ENCODE measurements around the gene MOK. TPM values are rescaled to one million over a fixed set of nuclear protein-coding genes. Genes with fewer than 3 reads are reported as not detected.

Gene MOK
- total RNA-seq, 1 donor from 2014 or later = 38.7 TPM

DNA sequence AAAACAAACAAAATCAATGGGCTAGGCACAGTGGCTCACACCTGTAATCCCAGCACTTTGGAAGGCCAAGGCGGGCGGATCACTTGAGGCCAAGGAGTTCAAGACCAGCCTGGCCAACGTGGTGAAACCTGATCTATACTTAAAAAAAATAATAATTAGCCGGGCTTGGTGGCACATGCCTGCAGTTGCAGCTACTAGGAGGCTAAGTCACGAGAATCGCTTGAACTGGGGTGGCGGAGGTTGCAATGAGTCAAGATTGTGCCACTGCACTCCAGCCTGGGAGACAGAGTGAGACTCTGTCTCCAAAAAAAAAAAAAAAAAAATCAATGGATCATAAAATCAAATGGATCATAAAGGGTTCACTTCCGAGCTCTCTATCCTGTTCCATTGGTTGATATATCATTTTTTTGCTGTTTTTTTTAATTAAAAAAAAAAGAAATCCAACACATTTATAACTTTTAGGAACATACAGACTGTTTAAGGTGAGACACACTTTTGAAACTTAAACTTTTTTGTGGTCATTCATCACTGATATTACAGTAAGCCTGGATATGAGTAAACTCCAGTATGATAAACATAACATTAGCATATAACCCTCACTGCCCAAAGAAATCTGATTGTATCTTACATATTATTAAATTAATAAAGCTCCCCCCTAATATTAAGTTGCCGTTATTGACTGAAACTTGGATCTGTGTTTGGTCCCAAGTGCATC lies 22.1 kb downstream of the MOK start:
- peaks cover under 1% of the 10 kb centered on the region for H3K36me3 Mint-ChIP-seq (ENCODE audit: insufficient read depth)
- no peaks in the 10 kb centered on the region for H3K9me3 Mint-ChIP-seq (ENCODE audit: low read depth)
- H3K27ac Mint-ChIP-seq = no peak overlapping the region

DNA sequence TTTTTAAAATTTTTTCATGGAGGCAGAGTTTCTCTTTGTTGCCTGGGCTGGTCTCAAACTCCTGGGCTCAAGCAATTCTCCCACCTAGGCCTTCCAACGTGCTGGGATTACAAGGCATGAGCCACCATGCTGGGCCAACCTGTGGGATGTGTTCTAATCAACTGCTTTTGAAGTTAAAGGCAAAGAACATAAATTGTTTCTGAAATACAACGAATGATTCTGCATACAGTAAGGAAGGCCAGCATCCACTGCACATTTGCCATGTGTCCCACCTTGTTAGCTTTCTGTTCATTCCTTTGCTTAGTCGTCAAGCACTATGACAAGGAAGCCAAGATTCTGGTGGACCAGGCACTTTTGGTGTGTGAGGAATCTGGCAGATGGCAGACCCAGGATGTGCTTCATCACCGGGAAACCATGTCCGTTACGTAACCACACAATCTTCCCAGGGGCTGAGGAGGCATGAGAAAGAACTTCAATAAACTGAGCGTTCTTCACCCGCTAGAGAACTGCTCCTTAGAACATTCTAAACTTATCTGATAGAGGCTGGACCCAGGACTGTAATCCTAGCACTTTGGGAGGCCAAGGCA lies 24.5 kb downstream of the MOK start:
- no peak for DNase-seq (ENCODE audit: low spot score, unreplicated experiment)
- no peaks in the 10 kb centered on the region for H3K4me1 Mint-ChIP-seq (ENCODE audit: low read depth)
- H3K27ac Mint-ChIP-seq = peak overlapping the region; percentile 41
- TF ChIP-seq, protein P1, sequence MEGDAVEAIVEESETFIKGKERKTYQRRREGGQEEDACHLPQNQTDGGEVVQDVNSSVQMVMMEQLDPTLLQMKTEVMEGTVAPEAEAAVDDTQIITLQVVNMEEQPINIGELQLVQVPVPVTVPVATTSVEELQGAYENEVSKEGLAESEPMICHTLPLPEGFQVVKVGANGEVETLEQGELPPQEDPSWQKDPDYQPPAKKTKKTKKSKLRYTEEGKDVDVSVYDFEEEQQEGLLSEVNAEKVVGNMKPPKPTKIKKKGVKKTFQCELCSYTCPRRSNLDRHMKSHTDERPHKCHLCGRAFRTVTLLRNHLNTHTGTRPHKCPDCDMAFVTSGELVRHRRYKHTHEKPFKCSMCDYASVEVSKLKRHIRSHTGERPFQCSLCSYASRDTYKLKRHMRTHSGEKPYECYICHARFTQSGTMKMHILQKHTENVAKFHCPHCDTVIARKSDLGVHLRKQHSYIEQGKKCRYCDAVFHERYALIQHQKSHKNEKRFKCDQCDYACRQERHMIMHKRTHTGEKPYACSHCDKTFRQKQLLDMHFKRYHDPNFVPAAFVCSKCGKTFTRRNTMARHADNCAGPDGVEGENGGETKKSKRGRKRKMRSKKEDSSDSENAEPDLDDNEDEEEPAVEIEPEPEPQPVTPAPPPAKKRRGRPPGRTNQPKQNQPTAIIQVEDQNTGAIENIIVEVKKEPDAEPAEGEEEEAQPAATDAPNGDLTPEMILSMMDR (IDR thresholded peaks at IDR 0.05; ENCODE audit: unreplicated experiment) = no peak
- H3K4me3 Mint-ChIP-seq (ENCODE audit: low read depth) = no peak overlapping the region
- H3K27me3 Mint-ChIP-seq = no peaks in the 10 kb centered on the region
- peaks cover 5% of the 10 kb centered on the region for H3K36me3 Mint-ChIP-seq (ENCODE audit: insufficient read depth)
- H3K9me3 Mint-ChIP-seq (ENCODE audit: low read depth) = peaks cover 4% of the 10 kb centered on the region

More for the DNA sequence above, 22.1 kb downstream of the MOK start:
- Mint-ChIP-seq H3K4me3 (ENCODE audit: low read depth) (no peak overlapping the region), H3K27me3 (no peaks in the 10 kb centered on the region), H3K4me1 (ENCODE audit: low read depth) (no peaks in the 10 kb centered on the region)
- TF ChIP-seq, protein P1 (IDR thresholded peaks at IDR 0.05; ENCODE audit: unreplicated experiment) = no peak
- DNase-seq (ENCODE audit: low spot score, unreplicated experiment) = no peak

DNA sequence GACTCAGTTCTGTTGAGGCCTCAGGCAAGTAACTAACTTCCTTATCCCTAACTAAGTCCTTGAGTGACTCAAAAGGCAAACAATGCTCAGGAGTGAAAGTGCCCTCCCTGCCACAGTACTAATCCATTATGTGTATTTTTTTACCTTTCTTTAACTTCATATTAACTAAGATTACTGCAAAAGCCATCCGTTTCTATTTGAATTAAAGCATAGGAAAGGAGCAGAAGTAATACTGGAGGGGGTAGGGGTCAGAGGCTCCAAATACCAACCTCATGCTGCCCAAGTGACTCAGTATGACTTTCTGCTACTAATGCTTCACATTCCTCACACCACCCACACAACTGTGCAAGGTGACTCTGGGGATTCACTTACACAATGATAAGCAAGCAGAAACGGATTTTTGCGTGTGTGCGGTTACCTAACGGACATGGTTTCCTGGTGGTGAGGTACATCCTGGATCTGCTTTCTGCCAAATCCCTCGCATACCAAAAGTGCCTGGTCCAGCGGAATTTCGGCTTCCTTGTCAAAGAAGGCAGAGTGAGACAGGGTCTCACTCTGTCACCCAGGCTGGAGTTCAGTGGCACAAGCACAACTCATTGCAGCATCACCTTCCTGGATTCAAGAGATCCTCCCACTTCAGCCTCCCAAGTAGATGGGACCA lies 25.1 kb downstream of the MOK start:
- TF ChIP-seq, protein P1 (IDR thresholded peaks at IDR 0.05; ENCODE audit: unreplicated experiment) = no peak
- Mint-ChIP-seq H3K4me3 (ENCODE audit: low read depth) (no peak overlapping the region), H3K27ac (peak overlapping the region; percentile 73), H3K36me3 (ENCODE audit: insufficient read depth) (peaks cover 6% of the 10 kb centered on the region), H3K9me3 (ENCODE audit: low read depth) (peaks cover 4% of the 10 kb centered on the region), H3K4me1 (ENCODE audit: low read depth) (no peaks in the 10 kb centered on the region), H3K27me3 (no peaks in the 10 kb centered on the region)
- no peak for DNase-seq (ENCODE audit: low spot score, unreplicated experiment)

DNA sequence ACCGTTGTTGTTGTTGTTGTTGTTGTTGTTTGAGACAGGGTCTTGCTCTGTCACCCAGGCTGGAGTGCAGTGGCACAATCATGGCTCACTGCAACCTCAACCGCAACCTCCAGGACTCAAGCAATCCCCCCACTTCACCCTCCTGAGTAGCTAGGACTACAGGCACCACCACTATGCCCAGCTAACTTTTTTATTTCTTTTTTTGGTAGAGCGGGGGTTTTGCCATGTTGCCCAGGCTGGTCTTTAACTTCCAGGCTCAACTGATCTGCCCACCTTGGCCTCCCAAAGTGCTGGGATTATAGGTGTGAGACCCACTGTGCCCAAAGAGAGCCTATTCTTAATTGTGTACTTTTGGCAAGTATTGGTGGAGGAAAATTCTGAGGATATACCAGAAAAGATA lies 25.7 kb downstream of the MOK start:
- Mint-ChIP-seq H3K27ac (no peak overlapping the region), H3K9me3 (ENCODE audit: low read depth) (peaks cover 4% of the 10 kb centered on the region), H3K36me3 (ENCODE audit: insufficient read depth) (peaks cover 7% of the 10 kb centered on the region), H3K4me1 (ENCODE audit: low read depth) (no peaks in the 10 kb centered on the region), H3K4me3 (ENCODE audit: low read depth) (no peak overlapping the region), H3K27me3 (no peaks in the 10 kb centered on the region)
- no peak for DNase-seq (ENCODE audit: low spot score, unreplicated experiment)
- TF ChIP-seq, protein P1 (IDR thresholded peaks at IDR 0.05; ENCODE audit: unreplicated experiment) = no peak

DNA sequence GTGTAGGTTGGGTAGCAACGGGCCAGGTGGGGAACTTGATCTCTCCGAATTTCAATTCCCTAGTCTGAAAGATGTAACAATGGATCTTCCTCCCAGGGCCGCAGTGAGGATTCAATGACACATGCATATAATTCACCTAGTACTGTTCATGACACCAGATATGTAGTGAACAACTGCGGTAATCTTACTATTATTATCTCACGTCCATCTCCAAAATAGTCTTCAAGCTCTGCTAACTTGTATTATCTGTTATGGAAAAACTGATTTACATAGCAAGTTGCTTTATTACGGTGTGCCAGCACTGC lies 26.4 kb downstream of the MOK start:
- Mint-ChIP-seq H3K27me3 (no peaks in the 10 kb centered on the region), H3K36me3 (ENCODE audit: insufficient read depth) (peaks cover 7% of the 10 kb centered on the region), H3K4me1 (ENCODE audit: low read depth) (no peaks in the 10 kb centered on the region), H3K4me3 (ENCODE audit: low read depth) (no peak overlapping the region), H3K27ac (no peak overlapping the region), H3K9me3 (ENCODE audit: low read depth) (peaks cover 4% of the 10 kb centered on the region)
- no peak for DNase-seq (ENCODE audit: low spot score, unreplicated experiment)
- TF ChIP-seq, protein P1 (IDR thresholded peaks at IDR 0.05; ENCODE audit: unreplicated experiment) = no peak

Data from progenitor cell of endocrine pancreas (in vitro differentiated cells).